K562 (cell line): ENCODE measurements around the gene PLEKHB1. TPM values are rescaled to one million over a fixed set of nuclear protein-coding genes. Genes with fewer than 3 reads are reported as not detected.

Experiments used
- ATAC-seq: fragments of 200-7000 bp; cut with Tn5 transposase; 3 replicates; pipeline ENCODE4 v1.9.1; 2020; ENCODE audit warnings: moderate library complexity
- BruUV-seq: library from RNA; stranded (reverse); fragments of 400-500 nt; replicated peaks from 2 replicates; lab custom pipeline; 2021; lab: Mats Ljungman, UMichigan
- CTCF ChIA-PET: fragments of 300-600 bp; formaldehyde crosslinking; extraction: SDS; loops from one replicate; lab custom pipeline; 2021; ENCODE audit warnings: low intra/inter-chr PET ratio; lab: Yijun Ruan, JAX
- POLR2A ChIA-PET: fragments of 300-600, 350-650 bp; sonication (Branson Sonifier 250); formaldehyde crosslinking; extraction: SDS; loops from one replicate; lab custom pipeline; 2021; ENCODE audit warnings: antibody characterized with exemption, inconsistent platforms; lab: Yijun Ruan, JAX
- DNase-seq, 4 experiments: peaks; one replicate each; pipeline versions ENCODE4 v3.0.0 to v3.0.0-alpha.2; 2011 to 2018; ENCODE audit warnings: low spot score in 3 of 4, mixed read lengths in 3 of 4; ENCODE audit errors: extremely low read depth in 1 of 4
- FAIRE-seq: peaks from 2 replicates; lab custom pipeline; 2011; peaks lifted over from hg19 to GRCh38; lab: Jason Lieb, UNC
- H2AFZ ChIP-seq: 2 replicates; pipeline ENCODE4 v1.6.0; 2011; ENCODE audit warnings: low read depth, low read length, control low read depth, inconsistent platforms
- H3K27ac ChIP-seq: fragments of 200-600 bp; 3 replicates; pipeline ENCODE4 v1.8.0; 2011; ENCODE audit warnings: low read depth, mild to moderate bottlenecking, control low read depth, inconsistent platforms, low read length, moderate library complexity, mixed read lengths; ENCODE audit errors: extremely low read depth
- H3K27me3 ChIP-seq, 2 experiments: fragments of 300-600 bp in 1 of 2; 2 replicates in 1 of 2; 3 replicates in 1 of 2; pipeline versions ENCODE4 v1.6.0 to v1.8.0; 2011; ENCODE audit warnings: inconsistent platforms in 2 of 2, low read length in 2 of 2, mild to moderate bottlenecking in 1 of 2, mixed read lengths in 1 of 2, moderate library complexity in 1 of 2; ENCODE audit not compliant: control insufficient read depth in 2 of 2, insufficient read depth in 2 of 2
- H3K36me3 ChIP-seq: fragments of 300-600 bp; 3 replicates; pipeline ENCODE4 v1.8.0; 2011; ENCODE audit warnings: mild to moderate bottlenecking, low read length, inconsistent platforms; ENCODE audit not compliant: control insufficient read depth, insufficient read depth
- H3K4me1 ChIP-seq, 2 experiments: fragments of 200-600 bp in 1 of 2; replicated peaks in 1 of 2; 2 replicates in 1 of 2; 3 replicates in 1 of 2; pipeline versions ENCODE4 v1.5.1 to v1.8.0; 2011; ENCODE audit warnings: inconsistent platforms in 2 of 2, low read length in 2 of 2, mild to moderate bottlenecking in 1 of 2, mixed read lengths in 1 of 2, moderate library complexity in 1 of 2; ENCODE audit not compliant: control insufficient read depth in 2 of 2, insufficient read depth in 2 of 2
- H3K4me2 ChIP-seq: 2 replicates; pipeline ENCODE4 v1.6.1; 2011; ENCODE audit warnings: low read length, control low read depth, inconsistent platforms, mixed read lengths; ENCODE audit not compliant: insufficient read depth
- H3K4me3 ChIP-seq: fragments of 200-600 bp; sonication (generic), shearing (Covaris generic); 2 replicates; pipeline ENCODE4 v1.5.1; 2016; ENCODE audit warnings: control low read depth, inconsistent platforms
- H3K79me2 ChIP-seq: fragments of 200-600 bp; 3 replicates; pipeline ENCODE4 v1.8.0; 2011; ENCODE audit warnings: low read length, inconsistent platforms; ENCODE audit not compliant: control insufficient read depth, insufficient read depth
- H3K9ac ChIP-seq, 2 experiments: 2 replicates each; pipeline versions ENCODE4 v1.6.0 to v1.6.1; 2011; ENCODE audit warnings: low read depth in 2 of 2, low read length in 2 of 2, control low read depth in 1 of 2, inconsistent platforms in 1 of 2, mild to moderate bottlenecking in 1 of 2, mixed read lengths in 1 of 2; ENCODE audit not compliant: insufficient read depth in 1 of 2
- H3K9me1 ChIP-seq: one replicate; pipeline ENCODE4 v1.6.0; 2011; ENCODE audit warnings: inconsistent platforms, mild to moderate bottlenecking, low read length, moderate library complexity; ENCODE audit not compliant: control insufficient read depth, insufficient read depth
- H3K9me3 ChIP-seq: replicated peaks from 2 replicates; pipeline ENCODE4 v1.5.1; 2011; ENCODE audit warnings: low read depth, low read length, inconsistent platforms; ENCODE audit not compliant: control insufficient read depth, insufficient read depth
- H4K20me1 ChIP-seq: replicated peaks from 2 replicates; pipeline ENCODE4 v1.6.1; 2011; ENCODE audit warnings: low read length, inconsistent platforms, mixed read lengths; ENCODE audit not compliant: control insufficient read depth, insufficient read depth
- COPS2 ChIP-seq: fragments of 450-650 bp; conservative IDR thresholded peaks from 2 replicates; pipeline ENCODE4 v1.6.1; 2016; ENCODE audit warnings: mild to moderate bottlenecking, moderate library complexity
- DIDO1 ChIP-seq: fragments of 450-650 bp; IDR thresholded peaks from 2 replicates; pipeline ENCODE4 v1.6.1; 2016; ENCODE audit warnings: low read depth, missing biosample characterization, missing genetic modification characterization
- DPF2 ChIP-seq: fragments of 450-650 bp; IDR thresholded peaks from 2 replicates; pipeline ENCODE4 v1.6.1; 2016
- FUS ChIP-seq: fragments of 200-400 bp; formaldehyde crosslinking; optimal IDR thresholded peaks from 2 replicates; pipeline ENCODE3; 2017; ENCODE audit warnings: low read depth, low read length
- HDAC8 ChIP-seq: fragments of 450-650 bp; IDR thresholded peaks from 2 replicates; pipeline ENCODE4 v1.6.1; 2016; ENCODE audit warnings: mild to moderate bottlenecking, missing genetic modification characterization, moderate library complexity, missing compliant biosample characterization
- HOMEZ ChIP-seq: fragments of 250-450 bp; sonication (Bioruptor Pico); IDR thresholded peaks from 2 replicates; pipeline ENCODE4 v1.4.0; 2020; ENCODE audit warnings: mild to moderate bottlenecking, moderate library complexity
- KDM5B ChIP-seq: fragments of 200-600 bp; sonication (generic); IDR thresholded peaks from 2 replicates; pipeline ENCODE4 v1.6.1; 2012; ENCODE audit warnings: low read depth, mild to moderate bottlenecking, moderate library complexity, low read length, control low read depth, inconsistent platforms; ENCODE audit not compliant: insufficient replicate concordance
- MECOM ChIP-seq: fragments of 250-450 bp; sonication (Bioruptor Pico); IDR thresholded peaks from 2 replicates; pipeline ENCODE4 v1.8.0; 2022; ENCODE audit warnings: inconsistent platforms
- NR2F6 ChIP-seq: fragments of 450-650 bp; formaldehyde crosslinking; IDR thresholded peaks from 2 replicates; pipeline ENCODE4 v1.4.0; 2020; ENCODE audit warnings: mild to moderate bottlenecking
- PHF20 ChIP-seq: fragments of 450-650 bp; IDR thresholded peaks from 2 replicates; pipeline ENCODE4 v1.6.1; 2018; ENCODE audit not compliant: partially characterized antibody
- SIN3B ChIP-seq: fragments of 450-650 bp; IDR thresholded peaks from 2 replicates; pipeline ENCODE4 v1.6.1; 2017; ENCODE audit warnings: low read depth, mild to moderate bottlenecking, moderate library complexity
- SIRT6 ChIP-seq: IDR thresholded peaks from one replicate; pipeline ENCODE4 v1.6.1; 2012; ENCODE audit warnings: low read depth, mild to moderate bottlenecking, control low read depth, inconsistent platforms, low read length, moderate library complexity
- SLC30A9 ChIP-seq: fragments of 250-450 bp; sonication (Bioruptor Pico); IDR thresholded peaks from 2 replicates; pipeline ENCODE4 v1.8.0; 2022; ENCODE audit warnings: mild to moderate bottlenecking, moderate library complexity
- SNRNP70 ChIP-seq: fragments of 200-400 bp; formaldehyde crosslinking; optimal IDR thresholded peaks from 2 replicates; pipeline ENCODE3; 2017; ENCODE audit warnings: low read depth, low read length
- TGIF2 ChIP-seq: sonication (generic); formaldehyde crosslinking; IDR thresholded peaks from 2 replicates; pipeline ENCODE4 v1.8.1; 2022; ENCODE audit warnings: mild to moderate bottlenecking, missing genetic modification reagents, moderate library complexity
- ZNF3 ChIP-seq: fragments of 250-450 bp; sonication (Bioruptor Pico); IDR thresholded peaks from 2 replicates; pipeline ENCODE4 v1.5.0; 2021; ENCODE audit warnings: mild to moderate bottlenecking, moderate library complexity
- ZNF384 ChIP-seq: IDR thresholded peaks from 2 replicates; pipeline ENCODE4 v1.6.1; 2012; ENCODE audit warnings: low read depth, low read length, improper control_type of control experiment
- ZNF444 ChIP-seq: fragments of 250-450 bp; sonication (Bioruptor Pico); IDR thresholded peaks from 2 replicates; pipeline ENCODE4 v1.4.0; 2020; ENCODE audit warnings: mild to moderate bottlenecking, moderate library complexity
- WGBS: fragments of 100-300 bp; shearing (Covaris generic); methylation state at CpG from one replicate; pipeline ENCODE4 v1.1.6; 2016; ENCODE audit warnings: low coverage, mixed read lengths; ENCODE audit not compliant: insufficient coverage; ENCODE audit errors: missing lambda C conversion rate; 5-methylcytosine and 5-hydroxymethylcytosine counted together
- in situ Hi-C: fragments of 300-500 bp; cut with MboI; formaldehyde crosslinking; loops from 4 replicates; pipeline ENCODE4 v1.15.0; 2018; ENCODE audit warnings: inconsistent platforms, mixed read lengths
- intact Hi-C: fragments of 100-400 bp; cut with micrococcal nuclease; formaldehyde crosslinking; loops from 2 replicates; pipeline ENCODE4 v1.14.2; 2022
- polyA plus RNA-seq, 8 experiments: library from polyadenylated mRNA; depleted of rRNA in 4 of 8; stranded (reverse) in 5 of 8; unstranded in 3 of 8; fragments of >200 nt; fragmentation: Nextera tagmentation in 2 of 8; fragmentation: Illumina TruSeq in 1 of 8; extraction: Ambion mirVana in 2 of 8; extraction: Trizol in 1 of 8; gene quantifications; 2 replicates each; pipeline versions ENCODE4 v1.2.1 to v1.2.3, GENCODE V29; 2011 to 2014; ENCODE audit warnings: inconsistent platforms in 1 of 8, missing spikeins in 1 of 8
- total RNA-seq, 7 experiments: library from RNA; depleted of rRNA in 6 of 7; stranded (reverse); fragments of >200 nt in 6 of 7; fragmentation: Illumina TruSeq in 2 of 7; extraction: Trizol in 2 of 7; gene quantifications; 2 replicates each; pipeline versions ENCODE4 v1.2.1 to v1.2.3, GENCODE V29; 2011 to 2021; ENCODE audit warnings: low replicate concordance in 1 of 7
- TF ChIP-seq, protein P1 (sequence below): IDR thresholded peaks from 3 replicates; pipeline ENCODE4 v1.6.1; 2011; ENCODE audit warnings: borderline replicate concordance, mild to moderate bottlenecking; ENCODE audit not compliant: insufficient read length, insufficient read depth

The PLEKHB1 gene
- total and polyA plus RNA-seq, 9 of the 15 experiments (the other 6 are each of a cell fraction or from before 2014, with no cell fraction given): 0.07 to 0.62 (median 0.17) TPM; not detected in 2

DNA sequence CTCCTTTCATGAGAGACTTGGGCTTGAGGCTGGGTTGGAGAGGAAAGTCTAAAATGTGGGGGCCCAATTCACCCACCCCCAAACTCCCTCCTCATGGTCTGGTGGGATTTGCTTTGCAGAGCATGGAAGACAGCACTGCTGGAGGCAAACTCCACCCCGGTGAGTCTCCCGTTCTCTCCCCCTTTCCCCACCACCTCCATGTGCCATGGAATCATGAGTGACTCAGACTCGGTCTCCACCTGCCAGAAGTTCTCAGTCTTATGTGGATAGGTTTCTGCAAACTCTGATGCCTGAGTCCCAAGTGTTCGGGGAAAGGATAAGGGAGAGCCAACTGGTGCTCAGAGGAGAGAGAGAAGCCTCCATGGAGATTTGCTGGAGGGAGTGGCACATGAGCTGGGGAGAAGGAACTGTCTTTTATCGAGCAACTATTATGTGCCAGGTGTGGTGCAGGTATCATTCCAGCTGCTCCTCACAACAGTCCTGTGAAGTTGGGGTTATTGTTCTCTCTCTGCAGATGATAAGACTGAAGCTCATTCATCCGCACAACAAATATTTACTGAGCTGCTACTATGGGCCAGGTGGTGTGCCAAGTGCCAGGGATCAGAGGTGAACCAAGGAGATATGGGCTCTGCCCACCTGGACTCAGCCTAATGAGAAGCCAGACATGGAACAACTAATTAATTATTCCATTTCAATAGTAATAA lies 6.6 kb downstream of the PLEKHB1 start (continued):
- TF ChIP-seq, protein P1, sequence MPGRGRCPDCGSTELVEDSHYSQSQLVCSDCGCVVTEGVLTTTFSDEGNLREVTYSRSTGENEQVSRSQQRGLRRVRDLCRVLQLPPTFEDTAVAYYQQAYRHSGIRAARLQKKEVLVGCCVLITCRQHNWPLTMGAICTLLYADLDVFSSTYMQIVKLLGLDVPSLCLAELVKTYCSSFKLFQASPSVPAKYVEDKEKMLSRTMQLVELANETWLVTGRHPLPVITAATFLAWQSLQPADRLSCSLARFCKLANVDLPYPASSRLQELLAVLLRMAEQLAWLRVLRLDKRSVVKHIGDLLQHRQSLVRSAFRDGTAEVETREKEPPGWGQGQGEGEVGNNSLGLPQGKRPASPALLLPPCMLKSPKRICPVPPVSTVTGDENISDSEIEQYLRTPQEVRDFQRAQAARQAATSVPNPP: no peak
- TF ChIP-seq HOMEZ (CRISPR knock-in tag): no peak
- TF ChIP-seq, all 486 proteins: peak for 0

- POLR2A ChIA-PET: interaction anchor here (0.6 kb wide), 3 partner anchors 25 to 214 kb away, joined by 3 to 4 read pairs (median 3); no protein-coding TSS in a partner anchor
- ATAC-seq: no peak
- in situ Hi-C loops: no loop called here
Measured at GRCh38 chr11:73653996-73654395, 7.6 kb downstream of the PLEKHB1 start.

More at GRCh38 chr11:73653996-73654395, 7.6 kb downstream of the PLEKHB1 start:
- Histone ChIP-seq H3K9ac (no peak overlapping the region), H3K4me1 (peaks cover 0 to under 1% of the 10 kb centered on the region in 2 experiments; a peak in 1 of 5 replicates), H3K4me3 (no peak overlapping the region), H4K20me1 (no peaks in the 10 kb centered on the region), H3K9me3 (no peaks in the 10 kb centered on the region), H3K9me1 (no peaks in the 10 kb centered on the region), H2AFZ (no peak overlapping the region), H3K4me2 (no peak overlapping the region), H3K27ac (no peak overlapping the region), H3K27me3 (peaks cover 16 to 51% of the 10 kb centered on the region in 2 experiments), H3K36me3 (no peaks in the 10 kb centered on the region), H3K79me2 (no peaks in the 10 kb centered on the region)
- CTCF ChIA-PET: no interaction called here
- no TSS peak for BruUV-seq
- 10% methylated on average over 5 of the region's 5 CpGs for WGBS
- FAIRE-seq (no peak), DNase-seq (no peak)
- TF ChIP-seq KDM5B: no peak
- TF ChIP-seq ZNF444: no peak
- no peak for TF ChIP-seq MECOM (CRISPR knock-in tag)
- no peak for TF ChIP-seq DPF2
- TF ChIP-seq COPS2: no peak
- TF ChIP-seq FUS: no peak
- no peak for TF ChIP-seq SNRNP70
- TF ChIP-seq HDAC8 (tag): no peak
- no peak for TF ChIP-seq SIRT6
- TF ChIP-seq PHF20: no peak
- TF ChIP-seq SLC30A9 (CRISPR knock-in tag): no peak
- TF ChIP-seq SIN3B: no peak
- TF ChIP-seq ZNF3 (CRISPR knock-in tag): no peak
- no peak for TF ChIP-seq NR2F6 (CRISPR knock-in tag)
- TF ChIP-seq DIDO1 (tag): no peak
- no peak for TF ChIP-seq ZNF384
- TF ChIP-seq TGIF2: no peak
- intact Hi-C loops: no loop called here
